OCI-LY7 (cell line): ENCODE results near the gene TM9SF2. TPM values are rescaled to one million over a fixed set of nuclear protein-coding genes. Genes with fewer than 3 reads are reported as not detected.

Source experiments
- BruUV-seq: library from RNA; stranded (reverse); fragments of 400-500 nt; replicated peaks from 2 replicates; lab custom pipeline; 2021; lab: Mats Ljungman, UMichigan
- CTCF ChIA-PET: fragments of 300-600 bp; sonication (Branson Sonifier 250); formaldehyde crosslinking; loops from one replicate; lab custom pipeline; 2022; ENCODE audit warnings: antibody characterized with exemption; ENCODE audit not compliant: unreplicated experiment; lab: Charles Lee
- POLR2A ChIA-PET: fragments of 300-600 bp; sonication (Branson Sonifier 250); formaldehyde crosslinking; loops from one replicate; lab custom pipeline; 2022; ENCODE audit warnings: antibody characterized with exemption; lab: Charles Lee
- DNase-seq: peaks from one replicate; pipeline ENCODE4 v3.0.0-alpha.2; 2015; ENCODE audit warnings: low spot score
- H2AFZ ChIP-seq: fragments of 200-600 bp; sonication (generic), shearing (Covaris generic); 2 replicates; pipeline ENCODE4 v1.6.1; 2014; ENCODE audit warnings: mild to moderate bottlenecking, antibody characterized with exemption, low read length, moderate library complexity
- H3K27ac ChIP-seq: fragments of 200-600 bp; sonication (generic); 2 replicates; pipeline ENCODE4 v1.5.1; 2014; ENCODE audit warnings: mixed run types, low read depth, mild to moderate bottlenecking, moderate library complexity, low read length, inconsistent platforms; ENCODE audit not compliant: poor library complexity, severe bottlenecking
- H3K36me3 ChIP-seq: fragments of 200-600 bp; sonication (generic); 2 replicates; pipeline ENCODE4 v1.6.1; 2014; ENCODE audit warnings: mild to moderate bottlenecking, antibody characterized with exemption, low read length, moderate library complexity, mixed read lengths; ENCODE audit not compliant: insufficient read depth
- H3K4me1 ChIP-seq: fragments of 200-600 bp; sonication (generic); 2 replicates; pipeline ENCODE4 v1.5.1; 2014; ENCODE audit warnings: mild to moderate bottlenecking, low read length; ENCODE audit not compliant: insufficient read depth, poor library complexity, severe bottlenecking
- H3K4me2 ChIP-seq: fragments of 200-600 bp; sonication (generic); 2 replicates; pipeline ENCODE4 v1.6.1; 2014; ENCODE audit warnings: mild to moderate bottlenecking, low read length
- H3K4me3 ChIP-seq: fragments of 200-600 bp; sonication (generic); 2 replicates; pipeline ENCODE4 v1.5.1; 2014; ENCODE audit warnings: mild to moderate bottlenecking, low read depth, low read length; ENCODE audit not compliant: poor library complexity, severe bottlenecking
- H3K79me2 ChIP-seq: fragments of 200-600 bp; sonication (generic); 2 replicates; pipeline ENCODE4 v1.6.1; 2016; ENCODE audit warnings: low read depth, mild to moderate bottlenecking, low read length, moderate library complexity, mixed read lengths; ENCODE audit not compliant: insufficient read depth
- H3K9me2 ChIP-seq: fragments of 200-600 bp; sonication (generic); 2 replicates; pipeline ENCODE4 v1.6.1; 2016; ENCODE audit warnings: mild to moderate bottlenecking, low read length, mixed read lengths; ENCODE audit not compliant: insufficient read depth
- H3K9me3 ChIP-seq: fragments of 200-600 bp; sonication (generic); 2 replicates; pipeline ENCODE4 v1.6.1; 2014; ENCODE audit warnings: mild to moderate bottlenecking, mixed run types, low read length, mixed read lengths
- H4K20me1 ChIP-seq: fragments of 200-600 bp; sonication (generic); 2 replicates; pipeline ENCODE4 v1.6.1; 2014; ENCODE audit warnings: mild to moderate bottlenecking, antibody characterized with exemption, low read length, moderate library complexity, mixed read lengths; ENCODE audit not compliant: insufficient read depth
- CTCF ChIP-seq: fragments of 200-600 bp; sonication (generic); conservative IDR thresholded peaks from 2 replicates; pipeline ENCODE4 v1.5.1; 2014; ENCODE audit warnings: mild to moderate bottlenecking, antibody characterized with exemption, low read length, moderate library complexity, mixed read lengths
- EZH2phosphoT487 ChIP-seq: fragments of 200-600 bp; sonication (generic); IDR thresholded peaks from 2 replicates; pipeline ENCODE4 v1.6.1; 2018; ENCODE audit warnings: low read depth, borderline replicate concordance, mild to moderate bottlenecking, mixed run types, antibody characterized with exemption, low read length, moderate library complexity, mixed read lengths
- intact Hi-C: fragments of 100-400 bp; cut with micrococcal nuclease; formaldehyde crosslinking; loops from one replicate; pipeline ENCODE4 v1.10.0; 2022; ENCODE audit not compliant: unreplicated experiment
- total RNA-seq, 2 experiments: library from RNA; depleted of rRNA in 1 of 2; stranded (reverse); fragments of >200 nt in 1 of 2; shearing (Covaris generic) in 1 of 2; gene quantifications; 2 replicates each; pipeline ENCODE4 v1.2.3, GENCODE V29; 2014 to 2022

Gene TM9SF2
- total RNA-seq, 2 experiments from 2014 or later: 17.8 to 27.3 TPM

- no peaks in the 10 kb centered on the region for H3K9me2 ChIP-seq
- CTCF ChIA-PET: no interaction called here
- TF ChIP-seq EZH2phosphoT487: no peak
Measured at GRCh38 chr13:99469041-99469440, 32.2 kb upstream of the TM9SF2 start.

GRCh38 chr13:99470027-99470426, 31.2 kb upstream of the TM9SF2 start:
- Histone ChIP-seq H3K4me3 (no peak overlapping the region), H2AFZ (no peak overlapping the region), H3K79me2 (no peaks in the 10 kb centered on the region), H3K4me2 (no peak overlapping the region), H3K9me2 (no peaks in the 10 kb centered on the region), H3K9me3 (no peaks in the 10 kb centered on the region), H3K27ac (no peak overlapping the region), H3K4me1 (no peaks in the 10 kb centered on the region), H3K36me3 (no peaks in the 10 kb centered on the region), H4K20me1 (no peaks in the 10 kb centered on the region)
- TF ChIP-seq EZH2phosphoT487: no peak
- no peak for TF ChIP-seq CTCF
- no TSS peak for BruUV-seq
- POLR2A ChIA-PET: interaction anchor here (0.6 kb wide), 1 partner anchor 573 kb away, joined by 4 read pairs; no protein-coding TSS in a partner anchor
- intact Hi-C loops: no loop called here
- CTCF ChIA-PET: no interaction called here
- DNase-seq: no peak

More at GRCh38 chr13:99469041-99469440, 32.2 kb upstream of the TM9SF2 start:
- no peak for DNase-seq
- Histone ChIP-seq H3K9me3 (no peaks in the 10 kb centered on the region), H3K4me1 (no peaks in the 10 kb centered on the region), H3K4me3 (no peak overlapping the region), H3K27ac (no peak overlapping the region), H2AFZ (no peak overlapping the region), H3K79me2 (no peaks in the 10 kb centered on the region), H3K36me3 (no peaks in the 10 kb centered on the region), H4K20me1 (no peaks in the 10 kb centered on the region), H3K4me2 (no peak overlapping the region)
- BruUV-seq: no TSS peak
- POLR2A ChIA-PET: no interaction called here
- intact Hi-C loops: no loop called here

- no peaks in the 10 kb centered on the region for H4K20me1 ChIP-seq
- ChIA-PET CTCF (no interaction called here), POLR2A (no interaction called here)
- no peak for DNase-seq
- TF ChIP-seq EZH2phosphoT487 (no peak), CTCF (no peak)
- no peak overlapping the region for H3K4me2 ChIP-seq
- H3K9me3 ChIP-seq: no peaks in the 10 kb centered on the region
- BruUV-seq: no TSS peak
- no peaks in the 10 kb centered on the region for H3K79me2 ChIP-seq
- no peaks in the 10 kb centered on the region for H3K9me2 ChIP-seq
- H3K4me1 ChIP-seq: no peaks in the 10 kb centered on the region
- intact Hi-C loops: no loop called here
- no peak overlapping the region for H3K4me3 ChIP-seq
- no peaks in the 10 kb centered on the region for H3K36me3 ChIP-seq
- H2AFZ ChIP-seq: no peak overlapping the region
- H3K27ac ChIP-seq: no peak overlapping the region
Measured at GRCh38 chr13:99471221-99472121, 29.8 kb upstream of the TM9SF2 start.
